HG03196 (cell line): ENCODE measurements around the gene MAP3K5.
A peak's percentile ranks its signal among the peaks of the same experiment; 100 is the strongest.
"Not testable (repeated sequence)": the region's sequence is repeated elsewhere in the genome, so short reads cannot be mapped to it uniquely, and the experiment has no call there.

Experiments used
- ATAC-seq: cut with Tn5 transposase; IDR thresholded peaks from one replicate; pipeline ENCODE4 v1.9.1; 2021; ENCODE audit not compliant: unreplicated experiment

The MAP3K5 gene

DNA sequence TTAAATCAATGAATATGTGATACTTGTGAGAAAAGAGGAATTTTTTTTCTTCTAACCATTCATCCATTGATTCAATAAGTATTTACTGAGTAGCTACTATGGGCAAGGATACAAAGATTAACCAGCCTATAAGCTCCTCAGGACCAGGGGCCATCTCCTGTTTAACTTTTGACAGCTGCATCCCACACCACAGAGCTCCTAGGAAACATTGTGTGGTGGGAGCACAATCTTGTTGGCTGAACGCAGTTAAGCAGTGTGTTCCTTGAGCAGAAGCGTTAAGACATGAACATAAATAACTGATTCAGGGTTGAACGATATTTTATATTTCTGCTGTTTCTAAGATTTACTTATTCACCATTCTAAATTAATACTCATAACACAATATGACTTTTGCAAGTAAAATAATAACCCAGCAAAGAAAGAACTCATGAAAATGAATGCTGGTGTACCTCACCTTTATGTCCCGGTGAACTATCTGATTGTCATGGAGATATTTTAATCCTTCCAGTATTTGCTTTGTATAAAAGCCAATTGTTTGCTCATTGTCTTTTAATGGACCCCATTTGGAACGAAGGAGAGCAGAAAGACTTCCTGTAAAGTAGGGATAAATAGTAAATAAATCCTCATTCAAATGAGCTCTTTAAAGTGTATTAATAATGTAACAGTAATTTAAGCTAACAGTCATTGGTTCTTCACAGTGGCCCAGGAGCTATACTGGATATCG, 179.4 kb downstream of the MAP3K5 start:
- ATAC-seq = no peak

DNA sequence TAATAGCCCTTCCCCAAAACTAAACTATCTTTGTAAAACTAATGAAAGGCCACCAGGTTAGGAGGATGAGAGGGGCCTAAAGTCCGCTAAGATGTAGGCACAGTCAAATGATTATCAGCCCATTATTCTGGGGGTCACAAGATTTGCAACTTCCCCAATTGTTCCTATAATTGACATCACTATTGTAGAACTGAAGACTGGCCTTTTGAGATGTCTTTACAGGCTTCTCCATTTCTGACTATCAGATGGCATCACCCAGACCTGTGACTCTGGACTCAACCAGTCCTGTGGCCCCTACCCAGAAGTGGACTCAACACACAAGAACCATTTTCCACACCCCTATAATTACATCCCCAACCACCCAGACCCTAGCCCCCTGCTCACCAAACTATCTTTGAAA, 180.5 kb downstream of the MAP3K5 start:
- no peak for ATAC-seq

DNA sequence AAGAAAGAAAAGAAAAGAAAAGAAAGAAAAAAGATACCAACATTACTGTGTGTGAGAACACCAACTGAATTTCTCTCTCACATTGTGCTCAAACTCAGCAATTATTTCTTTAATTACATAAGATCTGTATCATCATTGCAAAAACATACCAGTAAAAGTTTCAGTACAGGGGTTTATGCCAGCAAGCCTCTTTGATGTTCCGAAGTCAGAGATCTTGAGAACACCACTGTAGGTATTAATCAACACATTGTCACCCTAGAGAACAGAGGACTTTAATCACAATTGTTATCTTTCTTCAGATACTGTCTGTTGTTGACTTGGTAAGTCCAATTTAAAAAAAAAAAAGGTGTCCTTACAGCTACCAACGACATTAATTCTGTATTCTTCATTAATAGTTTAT, 181.1 kb downstream of the MAP3K5 start:
- no peak for ATAC-seq

DNA sequence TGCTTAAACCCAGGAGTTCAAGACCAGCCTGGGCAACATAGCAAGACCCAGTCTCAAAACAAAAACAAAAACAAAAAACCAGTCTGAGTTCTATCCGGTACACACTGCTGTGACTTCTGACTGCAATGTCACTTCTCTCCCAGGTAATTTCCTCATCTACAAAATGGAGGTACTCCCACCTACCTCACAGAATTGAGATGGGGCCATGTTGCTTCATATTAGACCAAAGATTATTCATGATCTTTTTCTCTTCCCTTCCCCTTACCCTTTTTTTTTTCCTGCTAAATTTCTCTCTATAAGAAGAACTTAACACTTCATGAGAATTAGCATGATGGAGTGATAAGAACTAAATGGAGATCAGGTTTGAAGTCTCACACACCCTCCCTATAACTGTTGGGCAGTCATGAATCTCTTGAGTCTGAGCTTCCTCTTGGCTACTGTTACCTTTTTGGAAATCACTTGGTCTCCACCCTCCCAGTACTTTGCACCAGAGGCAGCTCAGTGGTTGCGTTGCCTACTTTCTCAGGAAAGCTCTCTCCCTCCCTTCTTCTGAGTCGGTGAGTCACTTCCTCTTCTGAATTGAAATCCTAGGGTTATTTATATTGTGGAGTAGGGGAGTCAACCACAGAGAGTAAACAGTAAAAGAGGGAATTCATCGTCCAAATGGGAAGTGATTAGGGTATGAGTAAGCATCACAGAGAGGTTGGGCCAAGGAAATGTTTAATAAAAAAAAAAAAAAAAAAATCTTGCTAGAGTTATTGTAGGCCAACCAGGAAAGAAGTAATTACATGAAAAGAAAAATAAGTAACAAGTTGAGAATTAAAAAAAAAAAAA, 182.2 kb downstream of the MAP3K5 start:
- ATAC-seq = no peak

DNA sequence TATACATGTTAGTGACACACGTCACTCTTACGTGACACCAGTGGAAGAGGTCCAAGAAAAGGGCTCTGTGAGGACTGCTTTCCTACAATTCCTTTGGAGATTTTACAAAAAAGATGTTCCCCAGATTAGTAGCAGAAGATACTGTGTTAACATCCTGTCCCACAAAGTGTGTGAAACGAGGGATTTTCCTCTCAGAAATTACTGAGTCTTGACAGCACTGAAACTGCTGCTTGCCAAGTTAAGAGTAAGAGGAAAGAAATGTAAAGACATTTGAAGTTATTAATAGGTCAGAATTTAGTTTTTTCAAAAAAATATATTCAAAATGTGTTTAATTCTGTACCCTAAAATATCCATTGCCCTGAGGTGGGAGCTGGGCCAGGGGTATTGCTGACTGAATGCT, 183.3 kb downstream of the MAP3K5 start:
- no peak for ATAC-seq

DNA sequence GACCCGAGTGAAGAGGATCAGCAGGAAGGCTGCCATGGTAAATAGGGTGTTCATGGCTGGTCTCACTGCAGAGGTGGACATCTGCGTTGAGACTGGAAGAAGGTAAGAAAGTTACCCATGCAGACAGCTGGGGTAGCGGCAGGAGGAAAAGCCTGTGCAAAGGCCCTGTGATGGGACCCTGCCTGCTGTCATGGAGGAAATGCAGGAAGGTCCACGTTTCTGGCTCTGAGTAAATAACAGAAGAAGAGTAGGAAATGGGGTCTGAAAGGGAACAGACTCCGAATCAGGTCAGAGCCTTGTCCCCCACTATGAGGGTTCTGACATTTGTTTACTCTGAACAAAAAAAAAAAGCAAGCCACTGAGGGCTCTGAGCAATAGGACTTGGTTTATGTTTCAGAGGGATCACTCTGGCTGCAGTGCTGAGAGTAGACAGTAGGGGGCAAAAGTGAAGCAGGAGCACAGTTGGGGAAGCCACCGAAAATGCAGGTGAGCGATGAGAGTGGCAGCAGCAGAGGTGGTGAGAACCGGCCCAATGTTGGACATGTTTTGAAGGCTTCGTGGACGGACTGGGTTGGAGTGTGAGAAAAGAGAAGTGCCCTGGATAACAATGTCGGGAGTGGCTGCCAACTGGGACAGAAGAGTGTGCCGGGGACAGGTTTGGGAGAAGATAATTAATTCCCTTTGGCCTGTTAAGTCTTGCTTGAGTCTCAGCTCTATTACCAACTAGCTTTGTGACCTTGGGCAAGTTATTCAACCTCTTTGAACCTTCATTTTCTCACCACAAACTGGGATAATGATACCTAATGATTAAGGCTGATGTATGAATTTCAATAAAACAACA, 184.1 kb downstream of the MAP3K5 start:
- ATAC-seq = peak; percentile 65

DNA sequence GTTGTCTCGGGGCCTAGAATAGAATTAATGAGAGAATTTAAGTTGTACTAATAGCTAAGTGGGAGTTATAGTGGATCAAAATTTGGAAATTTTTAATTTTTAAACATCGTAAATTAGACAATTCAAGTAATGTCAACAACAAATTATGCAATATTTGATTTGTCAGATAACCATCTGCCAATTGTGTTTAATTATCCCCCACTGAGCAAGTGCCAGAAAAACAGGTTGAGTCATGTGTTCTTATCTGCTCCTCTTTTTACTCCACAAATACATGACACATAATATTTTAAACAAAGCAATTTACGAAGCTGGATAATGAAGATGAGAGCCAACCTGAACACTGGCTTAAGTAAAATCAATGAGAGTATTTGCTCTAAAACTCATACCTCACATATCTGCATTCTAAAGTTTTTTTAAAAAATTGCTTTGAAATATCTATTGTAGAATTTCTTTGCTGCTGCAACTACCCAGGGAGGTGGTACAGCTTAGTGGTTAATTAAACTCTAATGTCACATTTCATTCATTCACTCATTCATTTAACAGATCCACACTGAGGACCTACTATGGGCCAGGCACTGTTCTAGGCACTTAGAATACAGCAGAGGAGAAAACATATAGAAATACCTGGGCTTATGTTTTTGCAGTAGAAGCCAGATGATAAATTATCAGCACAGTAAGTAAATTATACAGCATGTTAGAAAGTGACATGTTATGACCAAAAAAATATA, 184.9 kb downstream of the MAP3K5 start:
- ATAC-seq = no peak

DNA sequence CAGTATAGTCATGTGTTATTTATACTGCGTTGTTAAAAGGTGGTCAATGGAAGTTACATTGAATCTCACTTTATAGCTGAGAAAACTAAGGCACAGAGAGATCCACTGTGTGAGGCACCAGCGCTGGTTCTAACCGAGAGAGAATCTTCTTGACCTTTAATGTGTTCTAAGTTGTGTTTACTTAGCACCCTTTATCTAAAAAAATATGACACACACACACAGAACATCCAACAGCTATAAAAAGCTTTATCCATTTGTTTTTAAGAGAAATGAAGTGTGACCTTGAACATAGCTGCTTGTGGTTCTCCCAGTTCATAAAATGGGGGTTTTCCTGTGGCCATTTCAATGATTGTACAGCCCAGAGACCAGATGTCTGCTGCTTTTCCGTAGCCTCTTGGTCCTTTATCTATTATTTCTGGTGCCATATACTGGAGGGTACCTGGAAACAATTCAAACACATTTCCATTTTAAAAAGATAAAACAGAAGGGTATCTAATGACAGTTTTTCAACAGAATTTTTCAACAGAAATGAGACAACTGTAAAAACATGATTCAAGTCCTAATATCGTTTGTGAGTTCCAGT, 187.3 kb downstream of the MAP3K5 start:
- ATAC-seq = no peak

DNA sequence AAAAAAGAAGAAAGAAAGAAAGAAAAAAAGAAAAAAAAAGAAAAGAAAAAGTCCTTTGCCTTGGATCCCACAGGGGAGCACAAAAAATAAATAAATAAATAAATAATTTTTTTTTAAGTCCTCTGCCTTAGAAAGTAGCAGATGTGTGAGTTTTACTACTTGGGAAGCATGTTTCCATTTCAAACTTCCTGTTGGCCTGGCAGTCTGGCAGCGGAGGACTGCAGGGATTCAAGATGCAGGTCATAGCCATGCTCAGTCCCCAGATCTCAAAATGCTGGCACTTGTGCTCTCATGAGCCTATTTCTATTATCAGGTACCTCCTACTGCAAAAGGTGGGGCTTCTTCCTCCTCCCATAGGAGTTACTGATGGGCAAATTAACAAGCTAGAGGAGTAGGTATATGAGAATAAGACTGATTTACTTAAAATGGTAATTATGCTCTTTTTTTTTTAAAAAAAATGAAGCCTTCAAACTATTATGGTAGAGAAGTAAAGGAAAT, 187.9 kb downstream of the MAP3K5 start:
- no peak for ATAC-seq

DNA sequence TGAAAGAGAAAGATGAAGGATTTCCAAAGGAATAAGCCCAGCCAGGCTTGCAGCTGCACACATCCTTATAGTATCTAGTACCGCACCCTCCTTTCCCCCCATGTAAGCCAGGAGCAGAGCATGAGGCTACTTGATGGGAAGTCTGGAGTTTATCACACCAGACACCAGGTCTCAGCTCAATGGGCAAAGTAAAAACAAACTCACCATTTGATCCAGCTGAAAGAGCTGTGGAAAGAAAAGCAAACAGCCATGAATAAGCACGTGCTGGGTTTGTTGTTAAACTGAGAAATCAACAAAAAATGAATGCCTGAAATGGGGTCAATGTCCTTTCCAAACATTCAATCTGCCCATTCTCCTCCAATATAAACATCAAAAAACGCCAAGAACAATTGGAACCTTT, 191.5 kb downstream of the MAP3K5 start:
- no peak for ATAC-seq

DNA sequence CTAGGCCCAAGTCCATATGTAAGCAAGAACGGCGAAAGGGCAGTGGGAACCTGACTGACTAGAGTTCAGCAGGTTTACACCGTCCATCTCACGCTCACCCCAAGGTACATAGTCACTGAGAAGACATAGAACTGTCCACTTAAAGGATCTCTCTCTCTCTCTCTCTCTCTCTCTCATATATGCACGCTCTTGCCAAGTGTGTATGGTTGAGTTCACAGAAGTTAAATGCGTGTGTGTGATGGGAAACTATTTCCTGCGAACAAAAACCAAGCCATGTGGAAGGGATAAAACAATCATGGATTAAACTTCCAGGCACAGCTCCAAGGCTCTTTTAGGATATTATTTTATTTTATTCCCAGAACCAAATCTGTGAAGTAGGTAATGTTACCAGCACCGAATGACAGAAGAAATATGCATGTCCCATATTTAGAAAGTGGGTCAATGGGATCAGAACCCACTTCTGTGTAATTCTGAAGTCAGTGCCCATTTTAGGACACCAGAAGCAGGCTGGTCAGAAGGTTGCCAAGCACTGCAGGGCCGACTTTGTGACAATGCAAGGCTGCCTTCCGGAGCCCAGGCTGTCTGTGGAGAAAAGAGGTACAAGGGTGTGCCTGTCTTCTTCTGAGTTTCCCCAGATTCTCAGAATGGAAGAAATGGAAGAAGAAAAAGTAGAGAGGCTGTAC, 192.8 kb downstream of the MAP3K5 start:
- no peak for ATAC-seq

DNA sequence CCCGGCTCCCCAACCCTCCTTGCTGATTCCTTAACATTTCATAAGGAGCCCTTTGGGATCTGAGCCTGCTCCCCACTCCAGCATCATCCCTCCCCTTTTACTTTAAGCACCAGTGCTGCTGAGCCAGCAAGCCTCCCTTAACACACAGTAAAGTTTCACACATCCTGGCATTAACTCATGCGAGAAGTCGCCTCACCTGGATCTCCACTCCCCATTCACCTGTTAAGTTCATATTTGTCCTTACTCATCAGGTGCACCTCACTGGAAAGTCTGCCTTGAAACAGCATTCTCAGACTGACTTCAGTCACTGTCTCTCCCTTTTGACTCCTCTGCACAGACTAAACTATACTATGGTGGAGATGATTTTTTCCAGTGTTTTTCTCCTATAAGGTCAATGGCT, 194.2 kb downstream of the MAP3K5 start:
- ATAC-seq = no peak

DNA sequence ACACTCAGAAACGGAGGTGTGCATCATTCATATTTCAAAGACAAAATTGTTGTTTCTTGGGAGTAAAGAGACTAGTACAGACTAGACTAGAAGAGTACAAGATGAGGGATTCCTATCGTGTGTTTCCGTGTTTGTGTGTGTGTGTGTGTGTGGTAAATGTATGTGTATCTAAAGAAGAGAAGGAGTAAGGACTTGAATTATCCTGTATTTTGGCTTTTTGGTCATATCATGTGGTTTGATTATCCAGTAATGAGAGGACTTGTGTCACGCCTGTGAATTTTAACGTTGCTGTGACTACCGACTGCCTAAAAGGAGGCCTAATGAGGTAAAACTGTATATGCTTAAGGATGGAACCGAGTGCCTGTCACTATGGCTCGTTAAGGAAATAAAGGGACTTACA, 197.6 kb downstream of the MAP3K5 start:
- no peak for ATAC-seq

DNA sequence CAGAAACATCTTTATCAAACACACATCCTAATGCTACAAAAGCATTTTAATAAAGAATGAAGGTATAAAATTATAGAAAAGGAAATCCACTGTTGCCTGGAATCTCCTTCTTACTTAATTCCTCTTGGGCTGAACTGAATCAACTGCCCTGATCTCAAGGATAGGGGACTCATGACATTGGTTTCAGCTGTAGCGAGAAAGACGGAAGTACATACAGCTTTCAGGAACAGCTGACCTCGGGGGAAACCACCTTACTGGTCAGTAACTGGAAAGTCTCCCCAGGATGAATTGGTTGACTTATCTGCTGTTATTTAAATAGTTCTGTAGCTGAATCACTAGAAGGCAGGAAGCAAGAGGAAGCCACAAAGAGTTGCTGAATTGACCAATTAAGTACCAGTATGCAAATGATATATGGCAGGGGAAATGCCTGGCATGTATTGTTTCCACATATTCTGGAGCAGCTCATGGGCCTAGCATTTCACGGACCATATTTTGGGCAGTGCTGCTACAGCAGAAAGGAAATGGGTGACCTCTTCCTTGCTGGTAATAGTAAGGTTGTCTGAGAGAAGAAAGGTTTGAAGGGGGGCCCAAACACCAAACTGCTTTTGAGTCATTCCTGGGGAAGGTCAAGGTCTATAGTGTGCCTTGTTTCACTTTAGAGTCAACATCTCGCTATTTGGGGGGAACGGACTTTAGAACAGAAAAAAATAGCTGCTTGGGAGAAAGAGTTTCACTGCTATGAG, 198.4 kb downstream of the MAP3K5 start:
- peak; percentile 95 for ATAC-seq

DNA sequence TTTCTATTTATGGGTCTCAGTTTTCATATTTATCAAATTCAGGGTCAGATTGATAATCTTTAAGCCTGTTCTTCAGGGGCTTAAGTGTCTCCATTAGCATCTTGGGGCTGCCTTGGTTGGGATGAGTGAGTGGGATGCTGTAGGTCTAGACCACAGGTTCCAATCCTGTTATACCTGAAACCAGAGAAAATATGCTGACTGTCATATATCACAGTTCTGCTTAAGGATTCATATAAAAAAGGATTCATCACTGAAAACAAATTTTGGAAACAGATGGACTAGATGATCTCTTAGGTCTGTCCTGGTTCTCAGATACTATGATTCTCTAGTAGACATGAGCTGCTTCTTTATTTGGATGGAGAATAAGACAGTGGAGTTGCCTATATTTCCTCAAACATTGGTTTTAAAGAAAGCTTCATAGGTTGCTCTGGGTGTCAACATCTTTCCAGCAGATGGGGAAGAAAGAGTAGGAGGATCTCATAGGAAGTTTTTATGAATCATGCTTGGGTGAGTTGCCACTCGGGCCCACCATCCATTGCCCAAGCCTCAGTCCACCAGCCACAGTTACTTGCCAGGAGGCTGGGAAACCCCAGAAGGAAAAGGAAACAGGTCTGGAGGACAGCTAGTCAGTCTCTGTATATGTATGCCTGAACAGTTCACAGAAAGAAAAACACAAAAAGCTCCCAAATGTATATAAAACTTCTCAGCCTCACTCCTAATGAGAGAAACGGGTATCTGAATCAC, 199.2 kb downstream of the MAP3K5 start:
- ATAC-seq = no peak

DNA sequence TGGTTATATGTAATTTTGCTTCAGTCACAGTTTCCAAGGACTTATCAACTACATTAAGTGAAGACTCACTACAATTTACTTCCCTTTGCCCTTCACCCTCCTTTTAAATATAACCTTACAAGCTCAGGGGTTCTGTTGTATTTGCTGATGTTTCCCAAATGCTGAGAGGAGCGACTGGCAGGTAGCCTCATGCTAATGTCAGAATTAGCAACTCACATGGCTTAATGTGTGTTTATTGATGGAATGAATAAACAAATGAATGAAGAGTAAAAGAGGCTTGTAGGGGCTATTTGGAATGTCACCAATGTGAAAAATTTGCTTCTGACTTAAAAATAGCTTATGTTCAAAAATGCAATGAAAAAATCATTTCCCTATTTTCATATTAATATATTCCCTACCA, 200.7 kb downstream of the MAP3K5 start:
- ATAC-seq = no peak

DNA sequence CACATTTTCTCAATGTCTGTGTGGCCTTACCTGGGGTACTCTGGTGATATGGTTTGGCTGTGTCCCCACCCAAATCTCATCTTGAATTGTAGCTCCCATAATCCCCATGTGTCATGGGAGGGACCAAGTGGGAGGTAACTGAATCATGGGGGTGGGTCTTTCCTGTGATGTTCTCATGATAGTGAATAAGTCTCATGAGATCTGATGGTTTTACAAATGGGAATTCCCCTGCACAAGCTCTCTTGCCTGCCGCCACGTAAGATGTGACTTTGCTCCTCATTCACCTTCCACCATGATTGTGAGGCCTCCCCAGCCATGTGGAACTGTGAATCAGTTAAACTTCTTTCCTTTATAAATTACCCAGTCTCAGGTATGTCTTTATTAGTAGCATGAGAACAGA, 201.4 kb downstream of the MAP3K5 start:
- not testable (repeated sequence) for ATAC-seq

DNA sequence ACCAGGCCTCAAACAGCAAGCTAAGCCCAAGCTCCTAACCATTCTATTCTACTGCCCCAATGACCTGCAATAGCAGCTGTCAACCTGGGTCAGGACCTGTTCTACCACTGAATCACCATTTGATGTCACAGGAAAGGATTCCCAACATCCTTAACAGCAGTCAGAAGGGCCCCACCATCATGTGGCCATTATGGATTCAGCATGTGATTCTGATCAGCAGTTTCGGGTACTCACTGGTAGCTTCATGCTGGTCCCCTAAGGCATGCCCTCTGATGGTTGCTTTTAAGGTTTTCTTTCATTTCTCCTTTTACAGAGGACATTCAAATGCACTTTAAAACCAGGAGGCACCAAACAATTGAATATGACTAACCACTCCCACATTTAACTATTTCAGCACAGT, 204.8 kb downstream of the MAP3K5 start:
- no peak for ATAC-seq
